Neural cell (in vitro differentiated cells): ENCODE measurements around the gene ALDH4A1. TPM values are rescaled to one million over a fixed set of nuclear protein-coding genes. Genes with fewer than 3 reads are reported as not detected.

Experiments used
- H2AFZ ChIP-seq: fragments of 200-600, 300-800 bp; sonication (generic), shearing (Covaris generic); 2 replicates; pipeline ENCODE4 v1.6.0; 2014; ENCODE audit warnings: low read depth, mild to moderate bottlenecking, antibody characterized with exemption, low read length, moderate library complexity
- H3F3A ChIP-seq: fragments of 200-600 bp; shearing (Covaris generic); 2 replicates; pipeline ENCODE4 v1.6.1; 2016; ENCODE audit warnings: mild to moderate bottlenecking, moderate library complexity, mixed read lengths, antibody characterized with exemption, low read length; ENCODE audit not compliant: insufficient read depth, poor library complexity, severe bottlenecking
- H3K27ac ChIP-seq: fragments of 200-600, 300-800 bp; sonication (generic), shearing (Covaris generic); 2 replicates; pipeline ENCODE4 v1.5.1; 2014; ENCODE audit warnings: mild to moderate bottlenecking, low read length, moderate library complexity
- H3K27me3 ChIP-seq: fragments of 300-800, 200-600 bp; sonication (generic), shearing (Covaris generic); 2 replicates; pipeline ENCODE4 v1.6.0; 2014; ENCODE audit warnings: mild to moderate bottlenecking, low read depth, low read length, moderate library complexity; ENCODE audit not compliant: insufficient read depth
- H3K36me3 ChIP-seq: fragments of 300-800, 200-600 bp; sonication (generic), shearing (Covaris generic); 2 replicates; pipeline ENCODE4 v1.5.1; 2014; ENCODE audit warnings: mild to moderate bottlenecking, antibody characterized with exemption, low read length, moderate library complexity; ENCODE audit not compliant: insufficient read depth
- H3K4me2 ChIP-seq: fragments of 300-800, 200-600 bp; sonication (generic), shearing (Covaris generic); 2 replicates; pipeline ENCODE4 v1.6.0; 2014; ENCODE audit warnings: mild to moderate bottlenecking, low read length
- H3K4me3 ChIP-seq: fragments of 300-800, 200-600 bp; sonication (generic), shearing (Covaris generic); 2 replicates; pipeline ENCODE4 v1.5.1; 2014; ENCODE audit warnings: mild to moderate bottlenecking, low read length, moderate library complexity
- H3K79me2 ChIP-seq: fragments of 200-600 bp; shearing (Covaris generic); replicated peaks from 2 replicates; pipeline ENCODE4 v1.6.0; 2014; ENCODE audit warnings: mild to moderate bottlenecking, low read length, moderate library complexity; ENCODE audit not compliant: insufficient read depth
- H3K9ac ChIP-seq: fragments of 300-800, 200-600 bp; sonication (generic), shearing (Covaris generic); 2 replicates; pipeline ENCODE4 v1.6.1; 2016; ENCODE audit warnings: mild to moderate bottlenecking, low read length, mixed read lengths
- H3K9me2 ChIP-seq: fragments of 200-600 bp; shearing (Covaris generic); 2 replicates; pipeline ENCODE4 v1.6.1; 2016; ENCODE audit warnings: mild to moderate bottlenecking, low read length, mixed read lengths; ENCODE audit not compliant: insufficient read depth
- H3K9me3 ChIP-seq: fragments of 200-600, 300-800 bp; sonication (generic), shearing (Covaris generic); 2 replicates; pipeline ENCODE4 v1.6.1; 2016; ENCODE audit warnings: mild to moderate bottlenecking, mixed run types, low read length, moderate library complexity, mixed read lengths
- H4K20me1 ChIP-seq: fragments of 200-600 bp; shearing (Covaris generic); 2 replicates; pipeline ENCODE4 v1.6.1; 2016; ENCODE audit warnings: mild to moderate bottlenecking, mixed run types; ENCODE audit not compliant: insufficient read depth
- EP300 ChIP-seq: fragments of 450-650 bp; conservative IDR thresholded peaks from 2 replicates; pipeline ENCODE4 v1.6.1; 2014; ENCODE audit warnings: antibody characterized with exemption, mild to moderate bottlenecking, moderate library complexity; ENCODE audit not compliant: poor library complexity, severe bottlenecking
- EZH2 ChIP-seq: fragments of 200-600, 300-800 bp; shearing (Covaris generic), sonication (generic); IDR thresholded peaks from 2 replicates; pipeline ENCODE4 v1.6.1; 2014; ENCODE audit warnings: antibody characterized with exemption, low read length, borderline replicate concordance, mild to moderate bottlenecking; ENCODE audit not compliant: insufficient read depth, poor library complexity, severe bottlenecking
- MXI1 ChIP-seq: fragments of 450-650 bp; conservative IDR thresholded peaks from 2 replicates; pipeline ENCODE4 v1.6.1; 2014; ENCODE audit warnings: antibody characterized with exemption, mild to moderate bottlenecking; ENCODE audit not compliant: poor library complexity, severe bottlenecking
- POLR2AphosphoS5 ChIP-seq: IDR thresholded peaks from 2 replicates; pipeline ENCODE4 v1.6.1; 2012
- RAD21 ChIP-seq: fragments of 450-650 bp; conservative IDR thresholded peaks from 2 replicates; pipeline ENCODE4 v1.6.1; 2014; ENCODE audit warnings: antibody characterized with exemption, mild to moderate bottlenecking, moderate library complexity
- SMC3 ChIP-seq: fragments of 450-650 bp; conservative IDR thresholded peaks from 2 replicates; pipeline ENCODE4 v1.6.1; 2014; ENCODE audit warnings: antibody characterized with exemption, mild to moderate bottlenecking, moderate library complexity; ENCODE audit not compliant: poor library complexity
- TAF1 ChIP-seq: IDR thresholded peaks from 2 replicates; pipeline ENCODE4 v1.6.1; 2012; ENCODE audit warnings: low read depth
- polyA plus RNA-seq: library from polyadenylated mRNA; depleted of rRNA; stranded (reverse); fragments of >200 nt; gene quantifications from 2 replicates; pipeline ENCODE4 v1.2.3, GENCODE V29; 2014
- TF ChIP-seq, protein P1 (sequence below): IDR thresholded peaks from 2 replicates; pipeline ENCODE4 v1.6.1; 2012; ENCODE audit warnings: borderline replicate concordance
- TF ChIP-seq, protein P2 (sequence below): fragments of 450-650 bp; IDR thresholded peaks from 2 replicates; pipeline ENCODE4 v1.5.1; 2014; ENCODE audit warnings: antibody characterized with exemption, mild to moderate bottlenecking, moderate library complexity; ENCODE audit not compliant: poor library complexity, severe bottlenecking

The ALDH4A1 gene
- polyA plus RNA-seq, 1 donor from 2014 or later, result 11.0 TPM

DNA sequence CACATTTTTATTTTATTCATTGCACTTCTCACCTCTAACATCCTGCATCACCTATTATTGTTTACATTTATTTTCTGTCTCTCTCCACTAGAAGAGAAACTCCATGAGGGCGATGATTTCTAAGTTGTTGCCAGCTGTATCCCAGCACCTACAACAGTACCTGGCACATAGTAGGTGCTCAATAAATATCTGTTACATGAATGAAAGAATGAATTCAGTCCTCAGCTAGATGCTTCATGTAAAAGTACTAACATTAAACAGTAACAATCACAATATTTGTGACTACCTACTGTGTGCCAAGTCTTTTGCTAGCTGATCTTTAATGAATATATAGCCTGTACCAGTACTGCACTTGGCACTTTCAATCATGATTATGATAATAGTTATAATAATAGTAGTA is 45.9 kb downstream of the ALDH4A1 start:
- no peaks in the 10 kb centered on the region for H3K79me2 ChIP-seq
- H3K4me3 ChIP-seq, result no peak overlapping the region
- no peak overlapping the region for H3K27ac ChIP-seq
- H3K9me3 ChIP-seq, result no peaks in the 10 kb centered on the region
- H3K36me3 ChIP-seq, result no peaks in the 10 kb centered on the region
- no peaks in the 10 kb centered on the region for H3F3A ChIP-seq
- no peaks in the 10 kb centered on the region for H3K27me3 ChIP-seq
- no peak overlapping the region for H2AFZ ChIP-seq
- H3K9ac ChIP-seq, result no peak overlapping the region
- no peak for TF ChIP-seq TAF1
- TF ChIP-seq POLR2AphosphoS5, result no peak
- TF ChIP-seq, protein P1, sequence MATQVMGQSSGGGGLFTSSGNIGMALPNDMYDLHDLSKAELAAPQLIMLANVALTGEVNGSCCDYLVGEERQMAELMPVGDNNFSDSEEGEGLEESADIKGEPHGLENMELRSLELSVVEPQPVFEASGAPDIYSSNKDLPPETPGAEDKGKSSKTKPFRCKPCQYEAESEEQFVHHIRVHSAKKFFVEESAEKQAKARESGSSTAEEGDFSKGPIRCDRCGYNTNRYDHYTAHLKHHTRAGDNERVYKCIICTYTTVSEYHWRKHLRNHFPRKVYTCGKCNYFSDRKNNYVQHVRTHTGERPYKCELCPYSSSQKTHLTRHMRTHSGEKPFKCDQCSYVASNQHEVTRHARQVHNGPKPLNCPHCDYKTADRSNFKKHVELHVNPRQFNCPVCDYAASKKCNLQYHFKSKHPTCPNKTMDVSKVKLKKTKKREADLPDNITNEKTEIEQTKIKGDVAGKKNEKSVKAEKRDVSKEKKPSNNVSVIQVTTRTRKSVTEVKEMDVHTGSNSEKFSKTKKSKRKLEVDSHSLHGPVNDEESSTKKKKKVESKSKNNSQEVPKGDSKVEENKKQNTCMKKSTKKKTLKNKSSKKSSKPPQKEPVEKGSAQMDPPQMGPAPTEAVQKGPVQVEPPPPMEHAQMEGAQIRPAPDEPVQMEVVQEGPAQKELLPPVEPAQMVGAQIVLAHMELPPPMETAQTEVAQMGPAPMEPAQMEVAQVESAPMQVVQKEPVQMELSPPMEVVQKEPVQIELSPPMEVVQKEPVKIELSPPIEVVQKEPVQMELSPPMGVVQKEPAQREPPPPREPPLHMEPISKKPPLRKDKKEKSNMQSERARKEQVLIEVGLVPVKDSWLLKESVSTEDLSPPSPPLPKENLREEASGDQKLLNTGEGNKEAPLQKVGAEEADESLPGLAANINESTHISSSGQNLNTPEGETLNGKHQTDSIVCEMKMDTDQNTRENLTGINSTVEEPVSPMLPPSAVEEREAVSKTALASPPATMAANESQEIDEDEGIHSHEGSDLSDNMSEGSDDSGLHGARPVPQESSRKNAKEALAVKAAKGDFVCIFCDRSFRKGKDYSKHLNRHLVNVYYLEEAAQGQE, result no peak
- no peaks in the 10 kb centered on the region for H3K9me2 ChIP-seq
- no peak overlapping the region for H3K4me2 ChIP-seq
- H4K20me1 ChIP-seq, result no peaks in the 10 kb centered on the region

DNA sequence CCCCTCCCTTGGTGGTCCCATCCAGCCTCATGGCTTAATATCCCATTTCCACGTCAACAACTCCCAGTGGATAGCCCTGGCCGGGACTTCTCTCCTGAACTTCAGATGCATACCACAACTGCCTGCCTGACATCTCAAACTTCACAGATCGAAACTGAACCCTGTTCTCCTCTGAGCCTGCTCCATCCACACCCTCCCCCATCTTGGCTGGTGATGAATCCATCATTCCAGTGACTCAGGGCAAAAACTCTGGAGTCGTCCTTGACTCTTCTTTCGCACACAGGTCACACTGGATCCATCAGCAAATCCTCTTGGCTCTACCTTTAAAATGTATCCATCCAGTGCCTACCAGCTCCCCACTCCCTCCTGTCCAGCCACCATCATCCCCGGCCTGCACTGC is 46.8 kb downstream of the ALDH4A1 start:
- Histone ChIP-seq H3K4me3 (no peak overlapping the region), H4K20me1 (no peaks in the 10 kb centered on the region), H2AFZ (no peak overlapping the region), H3K9ac (no peak overlapping the region), H3K79me2 (no peaks in the 10 kb centered on the region), H3F3A (no peaks in the 10 kb centered on the region), H3K9me3 (no peaks in the 10 kb centered on the region), H3K27me3 (no peaks in the 10 kb centered on the region), H3K4me2 (no peak overlapping the region), H3K9me2 (no peaks in the 10 kb centered on the region), H3K36me3 (no peaks in the 10 kb centered on the region), H3K27ac (no peak overlapping the region)
- TF ChIP-seq SMC3 (no peak), MXI1 (no peak), POLR2AphosphoS5 (no peak), RAD21 (no peak), EZH2 (no peak), TAF1 (no peak), EP300 (no peak)
- TF ChIP-seq, protein P2, sequence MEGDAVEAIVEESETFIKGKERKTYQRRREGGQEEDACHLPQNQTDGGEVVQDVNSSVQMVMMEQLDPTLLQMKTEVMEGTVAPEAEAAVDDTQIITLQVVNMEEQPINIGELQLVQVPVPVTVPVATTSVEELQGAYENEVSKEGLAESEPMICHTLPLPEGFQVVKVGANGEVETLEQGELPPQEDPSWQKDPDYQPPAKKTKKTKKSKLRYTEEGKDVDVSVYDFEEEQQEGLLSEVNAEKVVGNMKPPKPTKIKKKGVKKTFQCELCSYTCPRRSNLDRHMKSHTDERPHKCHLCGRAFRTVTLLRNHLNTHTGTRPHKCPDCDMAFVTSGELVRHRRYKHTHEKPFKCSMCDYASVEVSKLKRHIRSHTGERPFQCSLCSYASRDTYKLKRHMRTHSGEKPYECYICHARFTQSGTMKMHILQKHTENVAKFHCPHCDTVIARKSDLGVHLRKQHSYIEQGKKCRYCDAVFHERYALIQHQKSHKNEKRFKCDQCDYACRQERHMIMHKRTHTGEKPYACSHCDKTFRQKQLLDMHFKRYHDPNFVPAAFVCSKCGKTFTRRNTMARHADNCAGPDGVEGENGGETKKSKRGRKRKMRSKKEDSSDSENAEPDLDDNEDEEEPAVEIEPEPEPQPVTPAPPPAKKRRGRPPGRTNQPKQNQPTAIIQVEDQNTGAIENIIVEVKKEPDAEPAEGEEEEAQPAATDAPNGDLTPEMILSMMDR, result no peak
- TF ChIP-seq, protein P1, result no peak
